OCI-LY7 (cell line): Measurements from ENCODE around the gene STAT5A.

Experiments used
- EZH2phosphoT487 ChIP-seq: fragments of 200-600 bp; sonication (generic); IDR thresholded peaks from 2 replicates; pipeline ENCODE4 v1.6.1; 2018; ENCODE audit warnings: low read depth, borderline replicate concordance, mild to moderate bottlenecking, mixed run types, antibody characterized with exemption, low read length, moderate library complexity, mixed read lengths
- TF ChIP-seq, protein P1 (sequence below): fragments of 200-600 bp; sonication (generic); conservative IDR thresholded peaks from 2 replicates; pipeline ENCODE4 v1.5.1; 2014; ENCODE audit warnings: mild to moderate bottlenecking, antibody characterized with exemption, low read length, moderate library complexity, mixed read lengths

GRCh38 chr17:42288803-42289610 is 709 bp downstream of the STAT5A start:
- TF ChIP-seq, protein P1, sequence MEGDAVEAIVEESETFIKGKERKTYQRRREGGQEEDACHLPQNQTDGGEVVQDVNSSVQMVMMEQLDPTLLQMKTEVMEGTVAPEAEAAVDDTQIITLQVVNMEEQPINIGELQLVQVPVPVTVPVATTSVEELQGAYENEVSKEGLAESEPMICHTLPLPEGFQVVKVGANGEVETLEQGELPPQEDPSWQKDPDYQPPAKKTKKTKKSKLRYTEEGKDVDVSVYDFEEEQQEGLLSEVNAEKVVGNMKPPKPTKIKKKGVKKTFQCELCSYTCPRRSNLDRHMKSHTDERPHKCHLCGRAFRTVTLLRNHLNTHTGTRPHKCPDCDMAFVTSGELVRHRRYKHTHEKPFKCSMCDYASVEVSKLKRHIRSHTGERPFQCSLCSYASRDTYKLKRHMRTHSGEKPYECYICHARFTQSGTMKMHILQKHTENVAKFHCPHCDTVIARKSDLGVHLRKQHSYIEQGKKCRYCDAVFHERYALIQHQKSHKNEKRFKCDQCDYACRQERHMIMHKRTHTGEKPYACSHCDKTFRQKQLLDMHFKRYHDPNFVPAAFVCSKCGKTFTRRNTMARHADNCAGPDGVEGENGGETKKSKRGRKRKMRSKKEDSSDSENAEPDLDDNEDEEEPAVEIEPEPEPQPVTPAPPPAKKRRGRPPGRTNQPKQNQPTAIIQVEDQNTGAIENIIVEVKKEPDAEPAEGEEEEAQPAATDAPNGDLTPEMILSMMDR = no peak
- TF ChIP-seq EZH2phosphoT487 = no peak
